GM12892 (cell line): ENCODE data around the gene PWP2.
"Not testable (repeated sequence)": the region's sequence is repeated elsewhere in the genome, so short reads cannot be mapped to it uniquely, and the experiment has no call there.

ENCODE experiments used
- POLR2A ChIP-seq: IDR thresholded peaks from 2 replicates; pipeline ENCODE4 v1.6.1; 2011; ENCODE audit warnings: low read depth, low read length, control low read depth
- POLR2AphosphoS5 ChIP-seq: IDR thresholded peaks from 2 replicates; pipeline ENCODE4 v1.6.1; 2011; ENCODE audit warnings: low read depth, low read length, control low read depth
- TAF1 ChIP-seq: IDR thresholded peaks from 2 replicates; pipeline ENCODE4 v1.6.1; 2011; ENCODE audit warnings: low read depth, mild to moderate bottlenecking, control low read depth, low read length, borderline replicate concordance

DNA sequence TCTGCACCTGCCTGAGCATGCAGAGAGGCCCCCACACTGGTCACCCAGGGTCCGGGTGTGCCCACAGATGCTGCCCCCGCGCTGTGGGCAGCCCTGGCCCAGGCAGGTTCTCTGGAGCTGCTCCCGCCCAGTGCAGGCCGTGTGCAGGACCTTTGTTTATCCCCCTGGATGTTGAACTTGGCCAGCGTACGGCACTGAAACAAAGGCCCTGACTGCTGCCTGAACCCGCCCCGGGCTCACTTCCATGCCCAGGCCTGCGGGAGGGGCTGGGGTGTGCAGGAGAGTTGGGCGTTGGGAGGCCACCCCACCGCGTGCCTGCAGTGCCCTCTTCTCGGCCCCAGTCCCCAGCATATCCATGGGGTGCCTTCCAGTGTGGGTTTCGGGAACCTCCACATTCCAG is 58.7 kb downstream of the PWP2 start:
- TF ChIP-seq TAF1, POLR2AphosphoS5, POLR2A: not testable (repeated sequence)
